GM23338 (cell line): ENCODE measurements around the gene CCSER2. TPM values are rescaled to one million over a fixed set of nuclear protein-coding genes. Genes with fewer than 3 reads are reported as not detected.
"Not testable (repeated sequence)": the region's sequence is repeated elsewhere in the genome, so short reads cannot be mapped to it uniquely, and the experiment has no call there.

Experiments used
- ATAC-seq: fragments of 200-7000 bp; cut with Tn5 transposase; 3 replicates; pipeline ENCODE4 v1.9.1; 2020
- DNase-seq: peaks from one replicate; pipeline ENCODE4 v3.0.0-alpha.2; 2015; ENCODE audit warnings: low spot score
- H2AFZ ChIP-seq: fragments of 200-600 bp; sonication (generic); 2 replicates; pipeline ENCODE4 v1.8.0; 2016; ENCODE audit warnings: antibody characterized with exemption, mild to moderate bottlenecking, moderate library complexity
- H3F3A ChIP-seq: fragments of 200-600 bp; sonication (generic); replicated peaks from 2 replicates; pipeline ENCODE4 v1.8.0; 2017; ENCODE audit warnings: antibody characterized with exemption, mixed run types, low read depth
- H3K27ac ChIP-seq: fragments of 200-600 bp; sonication (generic); 2 replicates; pipeline ENCODE4 v1.6.1; 2016; ENCODE audit warnings: low read depth
- H3K27me3 ChIP-seq: fragments of 200-600 bp; sonication (generic); 2 replicates; pipeline ENCODE4 v1.8.0; 2016; ENCODE audit warnings: mild to moderate bottlenecking, mixed run types, moderate library complexity; ENCODE audit not compliant: insufficient read depth
- H3K36me3 ChIP-seq: fragments of 200-600 bp; sonication (generic); 2 replicates; pipeline ENCODE4 v1.8.0; 2016; ENCODE audit warnings: mild to moderate bottlenecking; ENCODE audit not compliant: insufficient read depth
- H3K4me1 ChIP-seq: fragments of 200-600 bp; sonication (generic); 2 replicates; pipeline ENCODE4 v1.8.0; 2016; ENCODE audit warnings: mild to moderate bottlenecking, moderate library complexity; ENCODE audit not compliant: insufficient read depth
- H3K4me2 ChIP-seq: fragments of 200-600 bp; sonication (generic); 2 replicates; pipeline ENCODE4 v1.7.1; 2017; ENCODE audit warnings: mixed run types
- H3K4me3 ChIP-seq: fragments of 200-600 bp; sonication (generic); 2 replicates; pipeline ENCODE4 v1.6.1; 2016; ENCODE audit warnings: mixed run types
- H3K79me2 ChIP-seq: fragments of 200-600 bp; sonication (generic); replicated peaks from 2 replicates; pipeline ENCODE4 v1.8.0; 2017; ENCODE audit warnings: mild to moderate bottlenecking; ENCODE audit not compliant: insufficient read depth
- H3K9me2 ChIP-seq: fragments of 200-600 bp; sonication (generic); 2 replicates; pipeline ENCODE4 v1.8.0; 2017; ENCODE audit not compliant: insufficient read depth
- H4K20me1 ChIP-seq: fragments of 200-600 bp; sonication (generic); replicated peaks from 2 replicates; pipeline ENCODE4 v1.8.0; 2017; ENCODE audit warnings: mild to moderate bottlenecking; ENCODE audit not compliant: insufficient read depth
- H3K27ac Mint-ChIP-seq: 2 replicates; pipeline ENCODE4 v1.8.0; 2020; ENCODE audit warnings: inconsistent platforms, mild to moderate bottlenecking, moderate library complexity, mixed read lengths
- H3K27me3 Mint-ChIP-seq: 3 replicates; pipeline ENCODE4 v1.8.0; 2022; ENCODE audit warnings: low read depth, mild to moderate bottlenecking, moderate library complexity, mixed read lengths, inconsistent platforms; ENCODE audit not compliant: insufficient read depth, poor library complexity
- H3K36me3 Mint-ChIP-seq: 3 replicates; pipeline ENCODE4 v1.8.0; 2021; ENCODE audit warnings: low read depth, mild to moderate bottlenecking, inconsistent platforms, moderate library complexity, mixed read lengths
- H3K4me1 Mint-ChIP-seq: 3 replicates; pipeline ENCODE4 v1.8.0; 2020; ENCODE audit warnings: mild to moderate bottlenecking, inconsistent platforms, mixed read lengths
- H3K4me3 Mint-ChIP-seq: 3 replicates; pipeline ENCODE4 v1.8.0; 2021; ENCODE audit warnings: moderate library complexity, mild to moderate bottlenecking, inconsistent platforms, mixed read lengths
- H3K9me3 Mint-ChIP-seq: 3 replicates; pipeline ENCODE4 v1.8.0; 2020; ENCODE audit warnings: moderate library complexity, mild to moderate bottlenecking, inconsistent platforms, mixed read lengths
- CREB1 ChIP-seq: fragments of 250-450 bp; sonication (Bioruptor Pico); IDR thresholded peaks from 2 replicates; pipeline ENCODE4 v1.5.0; 2020; ENCODE audit warnings: low read depth, mild to moderate bottlenecking, moderate library complexity
- EZH2 ChIP-seq: fragments of 200-600 bp; sonication (generic); IDR thresholded peaks from one replicate; pipeline ENCODE4 v1.8.0; 2017; ENCODE audit warnings: antibody characterized with exemption, mild to moderate bottlenecking, low read depth; ENCODE audit not compliant: unreplicated experiment
- JUNB ChIP-seq: IDR thresholded peaks from one replicate; pipeline ENCODE4 v1.6.1; 2016; ENCODE audit warnings: antibody characterized with exemption; ENCODE audit not compliant: unreplicated experiment
- POLR2AphosphoS5 ChIP-seq: IDR thresholded peaks from 2 replicates; pipeline ENCODE4 v1.6.1; 2016; ENCODE audit warnings: antibody characterized with exemption, low read depth
- STAT1 ChIP-seq: IDR thresholded peaks from one replicate; pipeline ENCODE4 v1.6.1; 2016; ENCODE audit warnings: antibody characterized with exemption; ENCODE audit not compliant: unreplicated experiment
- ZNF114 ChIP-seq: fragments of 250-450 bp; sonication (Bioruptor Pico); IDR thresholded peaks from 2 replicates; pipeline ENCODE4 v1.5.0; 2020; ENCODE audit warnings: mild to moderate bottlenecking, moderate library complexity
- ZNF331 ChIP-seq: fragments of 250-450 bp; sonication (Bioruptor Pico); IDR thresholded peaks from 2 replicates; pipeline ENCODE4 v1.5.0; 2020; ENCODE audit warnings: low read depth, mild to moderate bottlenecking, moderate library complexity
- polyA plus RNA-seq: library from polyadenylated mRNA; unstranded; fragments of >200 nt; fragmentation: Nextera tagmentation; extraction: Ambion mirVana; gene quantifications from 2 replicates; pipeline ENCODE4 v1.2.1, GENCODE V29; 2016
- total RNA-seq: library from RNA; depleted of rRNA; stranded (reverse); fragments of >200 nt; shearing (Covaris generic); gene quantifications from 2 replicates; pipeline ENCODE4 v1.2.3, GENCODE V29; 2014
- TF ChIP-seq, protein P1 (sequence below): IDR thresholded peaks from 2 replicates; pipeline ENCODE4 v1.6.1; 2016; ENCODE audit warnings: antibody characterized with exemption
- TF ChIP-seq, protein P2 (sequence below), 2 experiments: fragments of 200-600 bp in 1 of 2; sonication (generic) in 1 of 2; conservative IDR thresholded peaks; 2 replicates each; pipeline versions ENCODE4 v1.5.1 to v1.6.1; 2016 to 2017; ENCODE audit warnings: antibody characterized with exemption in 2 of 2, low read depth in 2 of 2, mild to moderate bottlenecking in 2 of 2, moderate library complexity in 1 of 2

CCSER2 gene
- total and polyA plus RNA-seq, 2 experiments from 2014 or later, result 30.6 to 37.2 TPM

DNA sequence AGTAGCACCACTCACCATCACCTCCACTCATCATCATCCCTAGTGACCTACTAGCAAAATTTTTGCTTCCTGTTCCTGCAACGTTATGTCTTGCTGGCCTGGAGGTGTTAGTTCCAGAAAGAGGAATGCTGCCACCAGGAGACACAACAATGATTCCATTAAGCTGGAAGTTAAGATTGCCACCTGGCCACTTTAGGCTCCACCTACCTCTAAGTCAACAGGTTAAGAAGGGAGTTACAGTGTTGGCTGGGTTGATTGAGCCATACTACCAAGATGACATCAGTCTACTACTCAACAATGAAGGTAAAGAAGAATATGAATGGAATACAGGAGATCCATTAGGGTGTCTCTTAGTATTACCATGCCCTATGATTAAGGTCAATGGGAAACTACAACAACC lies 4.8 kb upstream of the CCSER2 start:
- not testable (repeated sequence) for H3K9me2 ChIP-seq, H3K27ac ChIP-seq, H3K27me3 ChIP-seq, H3K36me3 Mint-ChIP-seq, H3K27ac Mint-ChIP-seq, H3K4me2 ChIP-seq, ATAC-seq, H2AFZ ChIP-seq, H3K79me2 ChIP-seq, H4K20me1 ChIP-seq, H3K4me3 Mint-ChIP-seq, H3K36me3 ChIP-seq, H3K9me3 Mint-ChIP-seq, DNase-seq, H3K27me3 Mint-ChIP-seq, H3K4me1 Mint-ChIP-seq, H3F3A ChIP-seq, H3K4me3 ChIP-seq, H3K4me1 ChIP-seq

DNA sequence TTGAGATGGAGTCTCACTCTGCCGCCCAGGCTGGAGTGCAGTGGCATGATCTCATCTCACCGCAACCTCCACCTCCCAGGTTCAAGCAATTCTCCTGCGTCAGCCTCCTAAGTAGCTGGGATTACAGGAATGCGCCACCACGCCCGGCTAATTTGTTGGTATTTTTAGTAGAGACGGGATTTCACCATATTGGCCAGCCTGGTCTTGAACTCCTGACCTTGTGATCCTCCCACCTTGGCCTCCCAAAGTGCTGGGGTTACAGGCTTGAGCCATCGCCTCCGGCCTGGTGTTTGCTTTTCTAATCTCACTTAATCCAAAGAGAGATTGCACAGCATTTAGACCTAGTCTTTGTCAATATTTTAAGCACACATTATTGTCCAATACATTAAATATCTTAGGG lies 1.4 kb upstream of the CCSER2 start:
- Mint-ChIP-seq H3K27me3 (peaks cover 12% of the 10 kb centered on the region), H3K4me1 (peaks cover 26% of the 10 kb centered on the region)
- not testable (repeated sequence) for ATAC-seq, H3K27ac Mint-ChIP-seq, H3K4me3 Mint-ChIP-seq, H2AFZ ChIP-seq, H3K9me3 Mint-ChIP-seq, H3K9me2 ChIP-seq, H3K4me2 ChIP-seq, H4K20me1 ChIP-seq, H3K27me3 ChIP-seq, H3K27ac ChIP-seq, H3K36me3 Mint-ChIP-seq, H3F3A ChIP-seq, H3K4me3 ChIP-seq, DNase-seq, H3K36me3 ChIP-seq
- peaks cover 21% of the 10 kb centered on the region for H3K4me1 ChIP-seq
- H3K79me2 ChIP-seq, result peaks cover 29% of the 10 kb centered on the region

DNA sequence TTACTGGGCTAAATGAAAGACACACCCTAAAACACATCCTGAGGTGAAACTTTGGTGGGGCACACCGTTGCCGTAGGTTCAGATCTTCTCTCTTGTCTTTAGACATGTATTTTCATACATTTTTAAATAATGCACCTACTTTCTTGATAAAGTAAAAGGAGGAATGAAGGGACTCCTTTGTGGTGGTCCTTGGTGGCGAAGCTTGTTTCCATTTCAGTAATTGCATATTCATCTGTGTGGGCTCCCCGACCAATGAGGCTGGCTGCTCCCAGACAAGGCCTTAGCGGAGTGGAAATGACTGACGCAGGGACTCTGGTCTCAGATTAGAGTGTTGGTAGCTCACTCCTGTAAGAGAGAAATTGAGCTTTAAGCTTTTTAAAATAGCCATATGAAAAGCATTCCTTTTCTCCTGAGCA lies 815 bp downstream of the CCSER2 start:
- H3K9me2 ChIP-seq, result no peaks in the 10 kb centered on the region
- H3K79me2 ChIP-seq, result peaks cover 49% of the 10 kb centered on the region
- no peaks in the 10 kb centered on the region for H3K36me3 ChIP-seq
- ATAC-seq (peak; percentile 38), DNase-seq (peak; percentile 60)
- no peaks in the 10 kb centered on the region for H3F3A ChIP-seq
- H3K4me2 ChIP-seq, result peak overlapping the region; percentile 77
- H3K27me3 Mint-ChIP-seq, result peaks cover 6% of the 10 kb centered on the region
- no peaks in the 10 kb centered on the region for H3K27me3 ChIP-seq
- peaks cover 34% of the 10 kb centered on the region for H3K4me1 Mint-ChIP-seq
- peak overlapping the region; percentile 72 for H3K4me3 ChIP-seq
- peak overlapping the region; percentile 53; the same call in 1 of the 2 replicates for H2AFZ ChIP-seq
- peak overlapping the region; percentile 23; the same call in 1 of the 2 replicates for H3K27ac ChIP-seq
- H3K9me3 Mint-ChIP-seq, result no peaks in the 10 kb centered on the region; the same call in 2 of the 3 replicates
- H4K20me1 ChIP-seq, result peaks cover 18% of the 10 kb centered on the region
- peaks cover 21% of the 10 kb centered on the region for H3K4me1 ChIP-seq
- H3K4me3 Mint-ChIP-seq, result peak overlapping the region; percentile 94
- H3K36me3 Mint-ChIP-seq, result no peaks in the 10 kb centered on the region; the same call in 2 of the 3 replicates
- peak overlapping the region; percentile 94 for H3K27ac Mint-ChIP-seq
- TF ChIP-seq, protein P1, sequence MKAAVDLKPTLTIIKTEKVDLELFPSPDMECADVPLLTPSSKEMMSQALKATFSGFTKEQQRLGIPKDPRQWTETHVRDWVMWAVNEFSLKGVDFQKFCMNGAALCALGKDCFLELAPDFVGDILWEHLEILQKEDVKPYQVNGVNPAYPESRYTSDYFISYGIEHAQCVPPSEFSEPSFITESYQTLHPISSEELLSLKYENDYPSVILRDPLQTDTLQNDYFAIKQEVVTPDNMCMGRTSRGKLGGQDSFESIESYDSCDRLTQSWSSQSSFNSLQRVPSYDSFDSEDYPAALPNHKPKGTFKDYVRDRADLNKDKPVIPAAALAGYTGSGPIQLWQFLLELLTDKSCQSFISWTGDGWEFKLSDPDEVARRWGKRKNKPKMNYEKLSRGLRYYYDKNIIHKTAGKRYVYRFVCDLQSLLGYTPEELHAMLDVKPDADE, result no peak
- TF ChIP-seq ZNF114, result no peak
- no peak for TF ChIP-seq POLR2AphosphoS5
- TF ChIP-seq ZNF331 (CRISPR knock-in tag), result no peak
- no peak for TF ChIP-seq STAT1
- no peak for TF ChIP-seq JUNB
- TF ChIP-seq, protein P2, sequence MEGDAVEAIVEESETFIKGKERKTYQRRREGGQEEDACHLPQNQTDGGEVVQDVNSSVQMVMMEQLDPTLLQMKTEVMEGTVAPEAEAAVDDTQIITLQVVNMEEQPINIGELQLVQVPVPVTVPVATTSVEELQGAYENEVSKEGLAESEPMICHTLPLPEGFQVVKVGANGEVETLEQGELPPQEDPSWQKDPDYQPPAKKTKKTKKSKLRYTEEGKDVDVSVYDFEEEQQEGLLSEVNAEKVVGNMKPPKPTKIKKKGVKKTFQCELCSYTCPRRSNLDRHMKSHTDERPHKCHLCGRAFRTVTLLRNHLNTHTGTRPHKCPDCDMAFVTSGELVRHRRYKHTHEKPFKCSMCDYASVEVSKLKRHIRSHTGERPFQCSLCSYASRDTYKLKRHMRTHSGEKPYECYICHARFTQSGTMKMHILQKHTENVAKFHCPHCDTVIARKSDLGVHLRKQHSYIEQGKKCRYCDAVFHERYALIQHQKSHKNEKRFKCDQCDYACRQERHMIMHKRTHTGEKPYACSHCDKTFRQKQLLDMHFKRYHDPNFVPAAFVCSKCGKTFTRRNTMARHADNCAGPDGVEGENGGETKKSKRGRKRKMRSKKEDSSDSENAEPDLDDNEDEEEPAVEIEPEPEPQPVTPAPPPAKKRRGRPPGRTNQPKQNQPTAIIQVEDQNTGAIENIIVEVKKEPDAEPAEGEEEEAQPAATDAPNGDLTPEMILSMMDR (conservative IDR thresholded peaks at IDR 0.05; ENCODE audit: low read depth in 2 of 2), result no peak
- TF ChIP-seq EZH2, result no peak
- no peak for TF ChIP-seq CREB1
